HG02943 (cell line): ENCODE data around the gene CEACAM1.
"Not testable (repeated sequence)": the region's sequence is repeated elsewhere in the genome, so short reads cannot be mapped to it uniquely, and the experiment has no call there.

Experiments used
- ATAC-seq: cut with Tn5 transposase; IDR thresholded peaks from one replicate; pipeline ENCODE4 v1.9.1; 2021; ENCODE audit warnings: mild to moderate bottlenecking, low read depth, moderate library complexity; ENCODE audit not compliant: unreplicated experiment

The CEACAM1 gene

DNA sequence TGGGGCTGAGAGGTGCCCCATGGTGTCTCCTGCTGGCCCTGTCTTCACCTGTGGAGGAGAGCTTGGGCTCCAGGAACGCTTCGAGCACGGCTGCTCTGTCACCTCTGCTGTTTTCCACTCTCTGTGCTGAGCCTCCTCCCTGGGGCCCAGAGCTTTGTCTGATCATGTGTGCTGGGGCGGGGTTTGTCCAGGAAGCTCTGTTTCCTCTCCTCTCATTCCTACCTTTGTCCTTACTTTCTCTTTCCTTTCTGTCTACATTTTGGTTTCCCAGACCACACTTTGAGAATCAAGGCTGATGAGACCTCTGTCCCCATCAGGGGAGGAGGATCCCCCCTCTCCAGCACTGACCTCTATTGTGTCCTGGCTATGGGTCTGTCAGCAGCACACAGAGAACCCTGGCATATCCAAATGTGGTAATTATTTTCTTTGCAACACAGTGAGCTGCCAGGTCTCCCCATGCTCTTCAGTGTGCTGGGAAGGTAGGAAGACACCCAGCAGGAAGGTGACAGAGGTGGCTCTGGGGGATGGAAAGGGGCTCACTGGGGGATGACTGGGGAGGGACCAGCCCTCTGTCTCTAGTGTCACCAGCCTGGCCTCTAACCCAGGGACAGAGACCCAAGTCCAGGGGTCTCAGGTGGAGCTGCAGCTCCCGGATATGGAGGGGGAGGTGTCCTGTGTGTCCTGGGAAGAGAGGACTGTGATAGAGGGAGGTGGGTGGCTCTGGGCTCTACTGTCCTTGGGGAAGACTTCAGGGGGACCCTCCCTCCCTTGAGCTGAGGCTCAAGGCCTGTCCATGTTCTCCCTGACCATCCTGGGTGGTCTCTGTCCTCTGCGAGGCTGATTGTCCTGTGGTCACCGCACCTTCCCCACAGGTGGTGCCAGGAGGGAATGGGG is at the start of gene CEACAM1:
Gene CEACAM1 (minus strand): TSS at position 128 of the 894 bp plus-strand sequence. CDS start 107 bp downstream, at position 21.
- no peak for ATAC-seq

DNA sequence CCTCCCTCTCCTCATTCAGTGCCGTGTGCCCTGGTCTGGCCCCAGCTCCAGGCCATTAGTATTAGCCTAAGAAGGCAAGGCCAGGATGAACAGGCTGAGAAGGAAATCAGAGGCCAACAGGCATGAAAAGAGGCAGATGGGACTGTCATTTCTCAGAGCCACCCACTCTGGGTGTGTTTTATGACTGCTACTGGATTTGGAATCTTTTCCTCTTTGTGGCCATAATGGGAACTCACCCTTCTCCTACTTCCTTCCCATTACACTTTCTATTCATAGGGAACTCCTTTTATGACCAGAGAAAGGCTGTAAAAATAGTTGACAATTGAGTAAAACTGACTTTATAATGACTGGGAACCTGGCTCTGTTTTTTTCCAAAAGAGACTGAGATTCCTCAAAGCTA is 48.7 kb upstream of the CEACAM1 start:
- no peak for ATAC-seq

DNA sequence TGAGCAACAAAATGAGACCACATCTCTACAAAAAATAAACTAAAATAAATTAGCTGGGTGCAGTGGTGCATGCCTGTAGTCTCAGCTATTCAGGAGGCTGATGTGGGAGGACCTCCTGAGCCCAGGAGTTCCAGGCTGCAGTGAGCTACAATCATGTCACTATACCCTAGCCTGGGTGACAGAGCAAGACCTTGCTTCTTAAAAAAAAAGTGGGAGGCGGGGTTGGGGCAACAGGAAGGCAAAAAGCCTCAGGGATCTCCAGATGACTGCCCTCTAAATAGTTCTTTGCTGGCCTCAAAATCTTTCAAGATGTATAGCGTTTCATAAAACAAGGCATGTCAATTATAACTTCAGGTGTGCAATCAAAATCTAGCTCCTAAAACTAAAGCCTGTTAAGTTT is 48.0 kb upstream of the CEACAM1 start:
- ATAC-seq: no peak

DNA sequence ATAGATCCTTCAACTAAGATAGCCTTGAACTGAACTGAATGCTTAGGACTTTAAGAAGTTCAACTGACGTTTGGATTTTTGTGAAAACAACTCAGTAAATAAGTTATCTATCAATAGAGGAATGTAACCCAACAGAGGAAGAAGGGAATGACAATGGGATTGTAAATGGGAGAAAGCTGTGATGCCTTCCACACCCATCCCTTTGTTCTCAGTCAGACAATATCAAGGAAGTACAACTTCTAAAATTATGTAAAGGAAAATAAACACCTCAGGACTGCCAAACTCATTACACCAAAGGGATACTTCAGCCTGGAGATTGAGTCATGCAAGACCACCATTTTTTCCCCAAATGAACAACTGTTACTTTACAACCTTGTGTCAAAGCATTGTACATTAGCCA is 45.4 kb upstream of the CEACAM1 start:
- no peak for ATAC-seq

DNA sequence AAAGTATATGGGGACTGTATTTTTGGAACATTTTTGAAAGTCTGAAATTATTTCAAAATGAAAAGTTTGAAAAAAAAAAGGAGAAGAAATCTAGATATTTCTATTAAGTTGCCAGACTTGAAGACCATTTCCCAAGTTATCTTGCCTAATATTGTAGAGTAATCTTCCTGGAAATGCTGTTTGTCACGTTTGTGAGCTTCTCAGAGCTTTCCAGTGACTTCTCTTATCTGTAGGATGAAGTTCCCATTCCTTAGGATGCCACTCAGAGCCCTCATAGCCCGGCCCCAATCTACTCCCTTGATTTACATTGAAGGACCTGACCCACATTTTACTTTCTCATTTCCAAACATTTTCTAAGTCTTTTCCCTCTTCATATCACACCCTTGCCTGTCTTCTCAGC is 42.8 kb upstream of the CEACAM1 start:
- ATAC-seq: no peak

DNA sequence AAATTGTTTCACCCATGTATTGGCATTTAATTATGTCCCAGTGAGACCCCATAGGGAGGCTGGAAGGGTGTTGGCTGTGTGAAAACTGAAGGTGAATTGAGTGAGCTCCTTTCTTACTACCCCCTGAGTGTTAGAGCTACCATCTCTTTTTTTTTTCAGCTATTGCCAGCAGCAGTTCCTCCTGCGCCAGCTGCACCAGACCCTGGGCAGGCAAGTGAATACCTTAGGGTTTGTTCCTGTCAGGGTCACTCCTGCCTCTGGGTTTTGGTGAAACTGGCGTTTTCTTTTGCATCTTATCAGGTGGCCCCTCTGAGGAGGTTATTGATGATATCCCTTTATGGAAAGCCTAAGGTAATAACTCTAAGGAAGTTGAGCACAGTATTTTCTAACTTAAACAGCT is 40.9 kb upstream of the CEACAM1 start:
- no peak for ATAC-seq

DNA sequence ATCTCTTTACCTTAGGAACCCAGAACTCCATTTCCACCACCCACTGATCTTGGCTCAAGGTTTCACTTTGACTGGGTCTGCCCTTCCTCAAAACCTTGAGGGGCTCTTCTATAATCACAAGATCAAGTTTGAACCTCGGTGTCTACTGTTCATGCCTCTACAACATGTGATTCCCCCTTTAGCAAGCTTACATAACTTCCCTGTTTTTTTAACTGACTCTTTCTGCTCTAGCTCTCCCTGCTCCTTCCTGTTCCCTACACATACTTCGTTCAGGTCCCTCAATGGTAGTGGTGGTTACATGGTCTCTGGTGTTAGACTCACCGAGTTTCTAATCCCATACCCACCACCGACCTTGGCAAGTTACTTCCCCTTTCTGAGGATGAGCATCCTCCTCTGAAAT is 39.7 kb upstream of the CEACAM1 start:
- no peak for ATAC-seq

DNA sequence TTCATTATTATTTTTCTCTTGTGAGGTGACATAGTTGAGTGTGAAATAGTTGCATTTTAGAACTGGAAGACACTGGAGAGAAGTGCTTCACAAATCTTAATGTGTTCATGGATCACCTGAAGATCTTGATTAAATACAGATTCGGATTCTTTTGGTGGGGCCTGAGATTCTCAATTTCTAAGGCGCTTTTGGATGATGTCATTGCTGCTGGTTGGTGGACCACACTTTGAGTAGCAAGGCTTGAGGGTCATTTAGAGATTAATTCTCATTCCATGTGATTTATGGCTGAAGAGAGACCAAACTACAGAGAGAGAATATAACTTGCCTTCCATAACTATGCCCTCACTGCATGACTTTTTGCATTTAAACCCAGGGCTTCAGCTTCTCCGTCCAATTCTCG is 39.3 kb upstream of the CEACAM1 start:
- ATAC-seq: no peak

DNA sequence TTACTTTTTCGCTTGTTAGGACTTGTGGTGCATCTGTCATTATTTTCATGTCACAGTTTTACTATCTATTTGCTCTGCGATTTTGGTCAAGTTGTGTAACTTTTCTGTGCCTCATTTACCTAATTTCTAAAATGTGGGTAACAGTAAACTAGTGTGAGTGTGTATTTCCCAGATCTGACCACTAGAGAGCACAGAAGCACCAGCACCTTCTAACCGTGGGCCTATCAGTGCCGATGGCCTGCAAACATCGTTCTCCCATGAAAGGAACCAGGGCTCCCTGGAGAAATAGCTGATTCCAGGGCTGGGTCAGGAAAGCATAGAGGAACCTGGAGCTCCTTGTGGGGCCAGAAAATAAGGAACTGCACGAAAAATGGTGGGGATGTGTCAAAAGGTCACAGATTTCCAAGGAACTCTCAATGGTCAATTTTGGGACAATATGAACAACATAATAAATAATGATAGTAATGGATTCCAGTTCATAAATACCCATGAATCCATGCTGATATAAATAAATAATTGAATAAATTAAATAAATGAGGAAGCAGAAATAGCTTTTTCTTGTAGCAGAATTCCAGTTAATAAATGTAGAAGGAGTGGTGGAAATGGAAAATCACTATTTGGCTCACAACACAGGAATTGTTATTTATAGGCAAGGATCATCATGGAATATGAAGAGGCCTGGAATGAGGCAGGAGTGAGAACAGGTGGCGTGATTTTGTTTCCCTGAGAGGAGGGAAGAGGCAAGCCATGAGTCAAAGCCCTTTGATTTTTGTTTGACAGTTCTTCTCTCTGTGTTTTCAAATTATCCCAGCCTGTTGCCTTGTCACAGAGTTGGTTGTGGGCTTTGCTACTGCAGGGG is 35.3 kb upstream of the CEACAM1 start:
- ATAC-seq: peak; percentile 78

DNA sequence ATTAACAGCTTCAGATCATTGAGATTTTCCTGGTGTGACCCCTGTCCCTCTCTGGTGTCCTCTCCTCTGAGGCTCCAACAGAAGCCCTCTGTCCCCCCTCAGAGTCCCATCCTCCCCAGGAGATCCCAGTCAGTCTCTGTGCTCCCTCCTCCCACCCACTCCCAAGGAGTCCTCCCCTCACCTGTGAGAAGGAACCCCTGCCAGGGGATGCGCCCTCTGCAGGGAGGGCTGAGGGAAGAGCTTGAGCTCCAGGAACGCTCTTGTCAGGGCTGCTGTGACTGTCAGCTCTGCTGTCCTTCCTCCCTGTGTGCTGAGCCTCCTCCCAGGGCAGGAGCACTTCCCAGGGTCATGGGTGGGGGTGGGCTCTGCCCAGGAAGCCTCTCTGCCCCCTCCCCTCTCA is 33.2 kb upstream of the CEACAM1 start:
- ATAC-seq: no peak

DNA sequence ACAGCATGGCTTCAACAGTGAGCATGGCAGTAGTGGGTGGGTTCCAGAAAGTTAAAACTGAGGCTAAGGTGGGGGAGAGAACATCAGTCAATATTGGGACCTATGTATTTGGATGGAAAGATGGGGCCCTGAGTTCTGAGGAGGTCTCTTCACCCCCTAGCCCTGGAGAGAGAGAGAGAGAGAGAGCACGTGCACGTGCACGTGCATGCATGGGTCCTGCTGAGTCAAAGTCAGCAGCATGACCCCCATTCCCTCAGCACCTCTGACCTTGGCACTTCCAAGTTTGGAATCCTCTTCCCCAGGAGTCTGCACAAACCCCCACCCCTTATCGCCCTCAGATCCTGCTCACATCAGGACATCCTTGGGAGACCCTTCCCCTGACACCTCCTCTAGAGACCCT is 32.5 kb upstream of the CEACAM1 start:
- no peak for ATAC-seq

DNA sequence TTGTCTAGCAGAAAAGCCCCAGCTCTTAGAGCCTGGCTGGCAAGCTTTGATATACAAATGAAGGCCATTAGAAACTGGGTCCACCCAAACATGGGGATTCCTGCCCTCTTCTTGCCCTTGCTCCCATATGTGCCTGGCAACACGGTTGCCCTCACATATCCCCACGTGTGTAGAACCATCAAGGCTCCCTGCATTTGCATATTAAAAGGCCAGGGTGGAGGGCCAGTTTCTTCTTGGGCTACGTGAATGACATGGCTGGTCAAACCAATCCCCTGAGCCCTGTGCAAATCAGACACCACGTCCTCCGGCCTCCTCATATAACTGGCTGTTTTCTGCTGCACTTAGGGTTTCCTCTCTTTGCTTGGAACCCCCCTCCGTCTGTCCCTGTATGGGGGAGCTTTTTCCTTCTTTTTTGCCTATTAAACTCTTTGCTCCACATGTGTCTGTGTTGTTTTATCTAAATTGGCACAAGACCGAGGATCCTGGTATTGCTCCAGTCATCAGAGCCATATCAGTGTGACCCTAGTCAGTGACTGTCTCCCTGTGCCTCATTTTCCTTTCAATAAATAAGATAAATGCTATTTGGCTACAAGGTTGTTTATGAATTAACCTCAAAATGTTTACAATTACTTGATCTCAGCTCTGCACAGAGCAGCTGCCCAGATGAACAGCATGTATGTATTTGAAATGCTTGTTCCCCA is 30.3 kb upstream of the CEACAM1 start:
- no peak for ATAC-seq

DNA sequence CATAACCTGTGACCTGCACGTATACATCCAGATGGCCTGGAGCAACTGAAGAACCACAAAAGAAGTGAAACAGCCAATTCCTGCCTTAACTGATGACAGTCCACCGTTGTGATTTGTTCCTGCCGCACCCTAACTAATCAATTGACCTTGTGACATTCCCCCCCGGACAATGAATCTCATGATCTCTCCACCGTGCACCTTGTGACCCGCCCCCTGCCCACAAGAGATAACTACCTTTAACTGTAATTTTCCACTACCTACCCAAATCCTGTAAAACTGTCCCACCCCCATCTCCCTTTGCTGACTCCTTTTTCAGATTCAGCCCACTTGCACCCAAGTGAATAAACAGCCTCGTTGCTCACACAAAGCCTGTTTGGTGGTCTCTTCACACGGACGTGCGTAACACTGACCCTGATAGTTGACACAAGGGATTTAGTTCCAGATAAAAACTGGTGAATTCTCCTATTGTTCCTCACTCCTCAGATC is 29.1 kb upstream of the CEACAM1 start:
- ATAC-seq: not testable (repeated sequence)

DNA sequence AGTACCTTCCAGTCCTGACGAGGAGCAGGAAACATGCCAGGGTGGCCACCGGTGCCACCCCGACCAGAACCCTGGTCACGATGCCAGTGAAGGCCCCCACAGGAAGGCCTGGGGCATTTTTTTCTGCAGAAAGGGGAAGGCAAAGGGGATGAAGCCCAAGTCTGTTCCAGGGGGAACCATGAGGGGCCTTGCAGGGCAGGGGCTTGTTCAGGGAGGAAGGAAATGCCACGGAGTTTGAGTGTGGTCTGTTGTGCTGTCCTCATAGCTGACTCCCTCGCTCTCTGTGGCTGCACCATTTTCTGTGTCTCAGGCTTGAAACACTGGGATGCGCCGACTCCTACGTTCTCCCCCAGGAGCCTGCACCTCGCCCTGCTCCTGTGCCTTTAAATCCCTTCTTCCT is 27.5 kb upstream of the CEACAM1 start:
- no peak for ATAC-seq

DNA sequence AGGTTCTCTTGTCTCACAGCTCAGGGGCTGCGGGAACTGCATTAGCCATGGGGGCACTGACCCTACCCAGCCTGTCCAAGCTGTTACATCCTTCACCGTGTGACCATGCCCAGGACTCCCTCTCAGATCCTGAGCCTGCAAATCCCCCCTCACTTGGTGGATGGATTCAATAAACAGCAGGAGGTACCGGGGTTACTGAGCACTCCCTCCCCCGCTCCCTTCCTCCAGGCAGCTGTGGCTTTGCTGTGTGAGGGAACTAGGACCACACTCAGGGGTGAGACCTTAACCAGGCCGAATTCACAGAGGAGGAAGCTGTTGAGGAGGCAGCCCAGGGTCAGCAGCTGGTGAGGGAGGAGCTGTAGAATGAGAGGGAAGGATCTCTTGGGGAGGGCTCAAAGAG is 27.0 kb upstream of the CEACAM1 start:
- no peak for ATAC-seq

DNA sequence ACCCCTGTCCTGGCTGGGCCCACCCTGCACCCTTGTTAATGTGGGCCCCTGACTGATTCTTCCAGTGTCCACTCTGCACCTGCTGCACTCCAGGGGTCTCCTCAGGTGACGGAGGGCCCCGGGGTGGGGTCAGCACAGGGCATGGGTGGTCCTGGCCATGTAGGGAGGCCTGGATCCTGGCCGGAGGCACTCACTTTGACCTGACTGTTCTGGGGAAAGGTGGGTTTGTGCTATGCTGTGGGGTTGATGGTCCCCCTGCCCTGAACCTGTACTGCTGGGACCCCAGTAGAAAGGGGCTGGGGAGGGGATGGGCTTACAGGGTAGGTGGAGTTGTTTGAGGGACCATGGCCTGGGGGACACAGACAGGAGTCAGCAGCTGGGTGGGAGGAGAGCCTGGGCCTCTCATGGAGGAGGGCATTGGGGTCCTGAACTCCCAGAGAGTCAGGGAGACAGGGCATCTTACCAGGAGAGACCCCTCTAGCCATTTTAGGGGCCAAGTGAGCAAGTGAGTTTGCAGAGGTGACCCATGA is 25.8 kb upstream of the CEACAM1 start:
- ATAC-seq: no peak

DNA sequence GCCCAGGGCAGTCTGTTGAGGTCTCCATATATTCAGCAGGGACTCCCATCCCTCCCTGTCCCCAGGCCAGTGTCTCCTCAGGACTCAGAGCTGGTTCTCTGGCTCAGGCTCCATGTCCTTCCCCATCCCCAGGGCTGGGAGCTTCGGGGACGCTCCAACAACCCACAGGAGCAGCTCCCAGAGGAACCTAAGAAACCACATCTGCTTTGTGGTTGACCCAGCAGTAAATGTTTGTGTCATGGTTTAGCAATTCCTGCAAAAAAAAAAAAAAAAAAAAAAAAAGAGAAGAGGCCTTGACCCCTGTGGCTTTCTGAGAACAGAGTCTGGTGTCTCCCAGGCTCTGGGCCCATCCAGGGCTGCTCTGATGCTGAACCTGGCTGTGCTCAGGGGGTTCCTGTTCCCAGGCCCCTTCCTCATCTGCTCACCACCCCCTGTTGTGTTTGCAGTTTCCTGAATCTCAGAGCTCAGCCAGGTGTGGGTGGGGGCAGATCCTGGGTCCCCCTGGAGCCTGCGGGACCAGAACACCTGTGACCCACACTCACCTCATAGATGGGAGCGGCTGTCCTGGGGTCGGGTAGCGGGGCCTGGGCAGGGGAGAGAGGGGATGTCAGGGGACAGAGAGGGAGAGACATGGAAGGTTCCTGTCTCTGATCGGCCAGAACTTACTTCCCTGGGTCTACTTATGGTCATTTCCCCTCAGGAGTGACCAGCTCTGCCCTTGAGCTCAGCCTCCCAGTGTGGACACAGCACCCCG is 25.2 kb upstream of the CEACAM1 start:
- no peak for ATAC-seq

DNA sequence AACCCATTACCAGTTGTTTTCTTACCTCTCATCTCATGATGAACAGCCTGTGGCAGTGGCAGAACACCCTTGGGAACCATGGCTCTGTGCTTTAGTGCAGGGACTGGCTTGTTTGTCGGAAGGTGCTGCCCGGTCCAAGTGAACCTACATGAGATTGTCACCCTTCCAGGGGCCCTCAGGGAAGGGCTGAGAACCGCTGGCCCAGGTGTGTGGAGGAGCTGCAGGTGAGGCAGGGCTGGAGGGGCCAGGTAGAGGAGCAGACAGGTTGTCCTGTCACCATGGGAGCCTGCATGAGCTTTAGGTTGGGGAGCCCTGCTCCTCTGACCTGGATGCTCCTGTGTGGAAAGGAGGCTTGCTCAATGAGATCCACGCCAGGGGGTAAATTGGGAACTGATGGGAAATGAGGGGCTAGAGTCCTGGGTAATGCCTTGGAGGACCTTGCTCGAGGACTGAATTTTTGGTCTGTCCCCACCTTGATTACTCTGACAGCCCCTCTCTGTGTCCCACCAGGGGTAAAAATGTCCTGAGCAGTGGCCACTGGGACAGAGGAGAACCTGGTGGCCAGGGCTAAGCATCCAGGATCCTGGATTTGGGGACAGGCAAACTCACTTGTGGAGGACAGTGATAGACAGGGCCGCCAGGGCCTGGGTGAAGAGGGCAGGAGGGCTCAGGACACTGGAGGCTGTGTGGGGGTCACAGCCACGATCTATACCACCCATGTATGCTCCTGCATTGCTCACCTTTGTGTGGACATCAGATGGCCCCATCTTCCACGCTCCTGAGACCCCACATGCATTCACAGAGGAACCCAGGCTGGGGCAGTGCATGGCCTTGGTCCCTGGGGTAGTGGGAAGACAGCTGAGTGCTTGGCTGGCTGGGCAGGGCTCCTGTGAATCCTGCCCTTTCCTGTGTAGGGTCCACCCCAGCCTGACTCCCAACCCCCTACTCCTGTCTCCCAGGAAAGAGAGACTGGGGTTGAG is 24.1 kb upstream of the CEACAM1 start:
- no peak for ATAC-seq

DNA sequence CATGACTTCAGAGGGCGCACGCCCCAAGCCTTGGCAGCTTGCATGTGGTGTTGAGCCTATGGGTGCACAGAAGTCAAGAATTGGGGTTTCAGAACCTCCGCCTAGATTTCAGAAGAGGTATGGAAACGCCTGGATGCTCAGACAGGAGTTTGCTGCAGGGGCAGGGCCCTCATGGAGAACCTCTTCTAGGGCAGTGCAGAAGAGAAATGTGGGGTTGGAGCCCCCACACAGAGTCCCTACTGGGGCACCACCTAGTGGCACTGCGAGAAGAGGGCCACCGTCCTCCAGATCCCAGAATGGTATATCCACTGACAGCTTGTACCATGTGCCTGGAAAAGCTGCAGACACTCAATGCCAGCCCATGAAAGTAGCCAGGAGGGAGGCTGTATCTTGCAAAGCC is 22.2 kb upstream of the CEACAM1 start:
- ATAC-seq: not testable (repeated sequence)
